GM21381 (cell line): ENCODE data around the gene BORCS5.

Experiments used
- ATAC-seq: cut with Tn5 transposase; IDR thresholded peaks from one replicate; pipeline ENCODE4 v1.9.1; 2021; ENCODE audit warnings: mild to moderate bottlenecking, moderate library complexity; ENCODE audit not compliant: unreplicated experiment

The BORCS5 gene

GRCh38 chr12:12427568-12427967 is 70.7 kb downstream of the BORCS5 start:
- ATAC-seq: no peak

- ATAC-seq: no peak
Measured at GRCh38 chr12:12428047-12428446, 71.2 kb downstream of the BORCS5 start.

- ATAC-seq: no peak
Measured at GRCh38 chr12:12428961-12429657, 72.2 kb downstream of the BORCS5 start.

- no peak for ATAC-seq
Measured at GRCh38 chr12:12432364-12432763, 75.5 kb downstream of the BORCS5 start.

GRCh38 chr12:12433203-12433731 is 76.4 kb downstream of the BORCS5 start:
- no peak for ATAC-seq

GRCh38 chr12:12436831-12437345 is 80.0 kb downstream of the BORCS5 start:
- ATAC-seq: no peak

GRCh38 chr12:12439636-12440035 is 82.8 kb downstream of the BORCS5 start:
- no peak for ATAC-seq

GRCh38 chr12:12440784-12441428 is 84.0 kb downstream of the BORCS5 start:
- ATAC-seq: no peak

- no peak for ATAC-seq
Measured at GRCh38 chr12:12441429-12441807, 84.5 kb downstream of the BORCS5 start.

GRCh38 chr12:12441843-12442461 is 85.1 kb downstream of the BORCS5 start:
- ATAC-seq: no peak

- ATAC-seq: no peak
Measured at GRCh38 chr12:12442548-12443071, 85.7 kb downstream of the BORCS5 start.

GRCh38 chr12:12443431-12443878 is 86.6 kb downstream of the BORCS5 start:
- ATAC-seq: no peak

- ATAC-seq: no peak
Measured at GRCh38 chr12:12445165-12445881, 88.4 kb downstream of the BORCS5 start.

- ATAC-seq: no peak
Measured at GRCh38 chr12:12445882-12446181, 89.0 kb downstream of the BORCS5 start.

GRCh38 chr12:12446786-12447185 is 89.9 kb downstream of the BORCS5 start:
- ATAC-seq: no peak

- ATAC-seq: no peak
Measured at GRCh38 chr12:12447236-12447635, 90.4 kb downstream of the BORCS5 start.

GRCh38 chr12:12447837-12448236 is 91.0 kb downstream of the BORCS5 start:
- no peak for ATAC-seq

- ATAC-seq: no peak
Measured at GRCh38 chr12:12449533-12450025, 92.7 kb downstream of the BORCS5 start.

- ATAC-seq: no peak
Measured at GRCh38 chr12:12450043-12450471, 93.2 kb downstream of the BORCS5 start.

- ATAC-seq: no peak
Measured at GRCh38 chr12:12451098-12451497, 94.2 kb downstream of the BORCS5 start.
